NCI-H446 treated with DMSO at 0.1 percent for 48 hours (cell line): ENCODE data around the gene USP6NL.
A peak's percentile ranks its signal among the peaks of the same experiment; 100 is the strongest.
"Not testable (repeated sequence)": the region's sequence is repeated elsewhere in the genome, so short reads cannot be mapped to it uniquely, and the experiment has no call there.

Experiments used
- DNase-seq: peaks from one replicate; lab custom pipeline; 2025; lab: John Stamatoyannopoulos, UW

The USP6NL gene

DNA sequence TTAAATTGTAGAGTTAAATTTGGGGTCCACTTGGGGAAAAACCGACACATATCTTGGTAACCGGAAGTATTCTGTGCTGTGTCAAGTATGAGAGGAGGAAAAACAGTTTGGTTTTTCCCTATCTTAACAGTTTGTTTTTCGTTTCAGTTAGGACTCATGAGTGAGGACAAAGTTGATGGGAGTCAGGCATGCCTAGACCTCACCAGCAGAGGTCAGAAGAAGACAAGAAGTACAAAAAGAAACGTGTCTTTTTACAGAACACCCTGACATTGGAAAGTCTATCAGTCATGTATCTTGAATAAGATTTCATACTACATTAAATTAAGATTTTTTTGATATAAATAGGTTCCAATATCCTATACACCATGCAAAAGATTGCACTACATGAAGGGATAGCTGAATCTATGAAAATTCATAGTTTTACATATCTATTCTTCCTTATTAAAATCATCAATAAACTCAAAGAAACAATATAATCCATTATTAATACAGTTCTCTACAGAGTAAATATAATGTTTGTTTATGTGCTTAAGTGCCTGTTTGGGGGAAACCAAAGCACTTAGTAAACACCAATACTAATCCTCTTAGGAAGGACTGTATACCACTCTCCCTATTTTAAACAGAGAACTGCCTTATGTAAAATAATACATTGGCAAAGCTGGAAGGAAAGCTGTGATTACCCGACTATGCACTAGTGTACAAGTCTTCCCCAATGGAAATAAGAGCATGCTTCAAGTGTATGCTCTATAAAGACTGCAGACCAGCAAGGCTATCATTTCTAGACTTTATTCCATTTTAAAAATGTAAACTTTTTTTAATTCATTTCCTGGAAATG is 95.6 kb downstream of the USP6NL start:
- peak; percentile 27 for DNase-seq

GRCh38 chr10:11513727-11514126 is 97.7 kb downstream of the USP6NL start:
- no peak for DNase-seq

DNA sequence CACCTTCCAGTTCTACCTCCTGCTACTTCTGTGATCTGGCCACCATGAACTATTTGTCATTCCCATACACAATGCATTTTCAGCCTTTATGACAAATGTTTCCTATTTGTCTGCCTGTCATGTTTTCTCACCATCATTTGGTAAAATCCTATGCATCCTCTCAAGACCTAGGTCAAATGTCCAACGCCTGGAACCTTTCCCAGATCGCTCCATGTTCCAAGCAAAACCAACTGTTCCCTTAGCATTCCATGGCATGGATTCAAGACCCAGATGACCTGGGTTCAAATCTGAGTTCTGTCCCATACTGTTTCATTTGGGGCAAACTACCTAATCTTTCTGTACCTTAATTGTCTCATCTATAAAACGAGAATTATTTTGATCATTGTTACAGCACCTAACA is 98.9 kb downstream of the USP6NL start:
- no peak for DNase-seq

DNA sequence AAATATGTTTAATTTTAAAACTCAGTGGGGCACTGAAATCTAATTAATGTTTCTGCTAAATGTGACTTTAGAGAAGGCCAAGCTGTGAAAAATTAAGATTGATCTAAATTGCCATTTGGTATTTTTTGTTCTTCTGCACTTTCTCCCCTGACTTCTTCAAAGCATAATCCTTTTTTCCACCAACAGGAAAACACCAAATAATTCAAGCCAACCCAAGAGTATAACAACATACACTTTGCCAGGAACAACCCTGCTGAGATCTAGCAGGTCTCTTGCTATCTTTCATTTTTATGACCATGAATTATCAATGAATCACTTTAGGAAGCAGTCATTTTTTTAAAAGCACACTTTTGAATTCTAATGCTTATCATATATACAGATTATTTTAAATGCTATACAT is 100.1 kb downstream of the USP6NL start:
- peak; percentile 19 for DNase-seq

DNA sequence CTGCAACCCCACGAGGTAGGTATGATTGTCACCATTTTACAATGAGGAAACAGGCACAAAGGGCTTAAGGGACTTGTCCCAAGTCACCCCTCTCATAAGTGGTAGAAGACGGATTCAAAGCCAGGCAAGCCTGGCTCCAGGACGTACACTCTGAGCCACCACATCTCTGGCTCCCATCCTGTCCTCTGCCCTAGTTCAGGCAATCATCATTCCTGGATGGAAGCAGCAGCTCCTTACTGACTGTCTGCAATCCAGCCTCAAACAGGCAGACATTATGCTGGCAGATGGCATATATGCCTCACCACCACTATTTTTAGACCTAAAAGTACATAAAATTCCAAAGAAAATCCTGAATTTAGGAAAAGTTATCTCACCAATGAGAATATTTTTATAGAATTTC is 100.7 kb downstream of the USP6NL start:
- peak; percentile 54 for DNase-seq

DNA sequence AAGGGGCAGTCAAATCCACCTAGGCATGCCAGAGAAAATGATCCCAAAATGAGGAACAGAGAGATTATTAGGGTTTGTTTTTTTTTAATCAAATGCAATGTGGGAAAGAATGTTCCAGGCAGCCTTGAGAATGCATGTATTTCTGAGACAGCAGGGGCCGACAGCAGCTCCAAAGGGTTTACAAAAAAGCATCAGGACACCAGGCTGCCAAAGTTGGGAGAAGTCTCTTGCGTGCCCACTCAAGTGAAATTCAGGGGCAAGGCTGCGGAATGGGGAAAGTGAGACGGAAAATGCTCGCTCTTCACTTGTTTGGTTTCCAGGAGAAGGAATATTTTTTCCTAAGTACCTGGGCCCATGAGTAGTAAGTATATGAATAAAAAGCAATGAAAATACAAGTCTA is 101.2 kb downstream of the USP6NL start:
- no peak for DNase-seq

DNA sequence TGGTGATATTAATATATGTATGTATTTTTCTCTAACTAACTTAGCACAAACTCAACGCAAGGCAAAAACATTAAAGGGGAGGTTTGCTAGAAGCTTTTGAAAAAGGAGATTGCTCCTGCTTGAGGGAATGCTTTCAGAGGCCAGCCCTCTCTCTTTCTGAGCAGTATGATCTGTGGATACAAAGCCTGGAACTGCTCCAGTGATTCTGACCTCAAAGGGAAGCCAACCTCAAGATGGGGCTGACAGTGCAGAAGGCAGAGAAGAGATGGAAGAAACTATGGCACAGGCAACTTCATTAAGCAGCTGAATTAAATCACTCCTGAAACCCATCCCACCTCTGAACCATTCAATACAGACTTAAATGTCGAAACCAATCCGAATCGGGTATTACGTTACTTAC is 102.4 kb downstream of the USP6NL start:
- no peak for DNase-seq

DNA sequence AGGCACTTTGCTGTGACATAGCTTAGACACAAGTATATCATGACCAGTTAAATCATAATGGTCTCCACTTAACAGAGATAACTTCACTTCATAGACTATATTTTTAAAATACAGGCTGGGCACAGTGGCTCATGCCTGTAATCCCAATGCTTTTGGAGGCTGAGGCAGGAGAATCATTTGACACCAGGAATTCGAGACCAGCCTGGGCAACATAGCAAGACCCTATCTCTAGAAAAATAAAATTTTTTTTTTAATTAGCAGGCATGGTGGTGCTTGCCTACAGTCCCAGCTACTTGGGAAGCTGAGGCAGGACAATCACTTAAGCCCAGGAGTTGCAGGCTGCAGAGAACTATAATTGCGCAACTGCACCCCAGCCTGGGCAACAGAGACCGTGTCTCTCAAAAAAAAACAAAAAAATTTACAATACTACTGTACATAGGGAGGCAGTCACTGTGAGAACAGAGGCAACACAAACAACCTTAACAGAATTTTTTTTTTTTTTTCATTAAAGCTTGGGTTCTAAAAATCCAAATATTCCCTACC is 105.1 kb downstream of the USP6NL start:
- no peak for DNase-seq

- DNase-seq = no peak
Measured at GRCh38 chr10:11505639-11506038, 105.8 kb downstream of the USP6NL start.

GRCh38 chr10:11504566-11505285 is 106.7 kb downstream of the USP6NL start:
- DNase-seq = no peak

GRCh38 chr10:11501600-11501999 is 109.8 kb downstream of the USP6NL start:
- no peak for DNase-seq

GRCh38 chr10:11499425-11500071 is 111.9 kb downstream of the USP6NL start:
- no peak for DNase-seq

- no peak for DNase-seq
Measured at GRCh38 chr10:11498399-11498798, 113.1 kb downstream of the USP6NL start.

DNA sequence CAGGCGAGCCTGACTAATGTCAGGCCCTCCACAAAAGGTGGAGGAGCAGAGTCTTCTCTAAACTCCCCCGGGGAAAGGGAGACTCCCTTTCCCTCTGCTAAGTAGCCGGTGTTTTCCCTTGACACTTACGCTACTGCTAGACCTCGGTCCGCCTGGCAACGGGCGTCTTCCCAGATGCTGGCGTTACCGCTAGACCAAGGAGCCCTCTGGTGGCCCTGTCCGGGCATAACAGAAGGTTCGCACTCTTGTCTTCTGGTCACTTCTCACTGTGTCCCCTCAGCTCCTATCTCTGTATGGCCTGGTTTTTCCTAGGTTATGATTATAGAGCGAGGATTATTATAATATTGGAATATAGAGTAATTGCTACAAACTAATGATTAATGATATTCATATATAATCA is 116.5 kb downstream of the USP6NL start:
- not testable (repeated sequence) for DNase-seq

GRCh38 chr10:11493646-11494045 is 117.8 kb downstream of the USP6NL start:
- DNase-seq = no peak

- no peak for DNase-seq
Measured at GRCh38 chr10:11491087-11491486, 120.4 kb downstream of the USP6NL start.

DNA sequence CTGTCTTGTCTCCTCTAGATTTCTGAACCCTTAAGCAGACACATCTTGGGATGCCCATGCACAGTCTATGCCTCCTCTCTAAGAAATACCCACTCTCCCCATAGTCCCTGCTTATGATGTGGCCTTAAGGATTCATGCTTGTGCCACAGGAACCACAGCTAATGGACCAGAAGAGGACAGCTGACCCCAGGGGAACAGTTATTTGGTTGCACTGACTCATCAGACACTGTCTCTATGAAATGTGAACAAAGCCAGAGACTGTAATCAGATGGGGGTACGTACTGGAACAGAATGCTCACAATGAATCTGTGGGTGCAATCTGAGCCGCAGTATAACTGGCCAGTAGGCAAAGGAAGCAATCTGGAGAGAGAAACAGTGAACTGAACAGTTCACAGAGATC is 121.9 kb downstream of the USP6NL start:
- no peak for DNase-seq

GRCh38 chr10:11488126-11488525 is 123.3 kb downstream of the USP6NL start:
- no peak for DNase-seq

DNA sequence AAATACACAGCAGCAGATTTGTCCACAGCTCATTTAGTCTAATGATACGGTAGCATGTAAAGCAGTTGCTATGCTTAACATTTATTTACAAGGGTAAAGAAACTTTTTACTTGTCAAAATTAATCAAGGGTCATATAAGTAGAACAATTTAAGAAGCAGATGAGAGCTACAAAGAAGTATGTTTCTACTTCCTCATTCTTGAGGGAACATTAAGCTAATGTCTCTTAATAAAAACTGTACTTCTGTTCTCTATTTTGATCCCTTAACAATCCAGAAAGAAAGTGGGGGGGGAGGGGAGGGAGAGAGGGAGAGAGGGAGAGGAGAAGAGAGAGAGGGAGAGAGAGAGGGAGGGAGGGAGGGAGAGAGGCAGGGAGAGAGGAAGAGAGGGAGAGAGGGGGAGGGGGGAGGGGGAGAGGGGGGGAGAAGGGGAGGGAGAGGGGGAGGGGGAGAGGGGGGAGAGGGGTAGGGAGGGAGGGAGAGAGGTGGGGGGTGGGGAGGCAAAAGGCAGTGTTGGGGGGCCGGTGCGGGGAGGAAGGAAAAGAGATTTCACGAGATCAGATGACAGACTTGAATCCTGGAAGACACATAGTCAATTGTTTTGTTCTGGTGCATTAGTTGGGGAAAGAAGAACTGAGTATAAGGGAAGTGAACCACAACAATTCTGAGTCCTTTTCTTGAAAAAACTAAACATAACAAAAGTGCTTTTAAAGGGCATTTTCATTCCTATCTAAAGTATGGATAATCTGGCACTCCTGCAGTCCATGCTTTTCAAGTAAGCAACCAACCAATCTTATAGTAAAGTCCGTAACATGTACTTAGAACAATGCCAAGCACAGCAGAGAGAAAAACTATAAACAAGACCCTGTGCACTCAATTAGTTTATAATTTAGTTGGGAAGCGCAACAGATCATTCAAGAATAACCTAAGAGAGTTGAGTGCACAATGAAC is 128.0 kb downstream of the USP6NL start:
- no peak for DNase-seq

DNA sequence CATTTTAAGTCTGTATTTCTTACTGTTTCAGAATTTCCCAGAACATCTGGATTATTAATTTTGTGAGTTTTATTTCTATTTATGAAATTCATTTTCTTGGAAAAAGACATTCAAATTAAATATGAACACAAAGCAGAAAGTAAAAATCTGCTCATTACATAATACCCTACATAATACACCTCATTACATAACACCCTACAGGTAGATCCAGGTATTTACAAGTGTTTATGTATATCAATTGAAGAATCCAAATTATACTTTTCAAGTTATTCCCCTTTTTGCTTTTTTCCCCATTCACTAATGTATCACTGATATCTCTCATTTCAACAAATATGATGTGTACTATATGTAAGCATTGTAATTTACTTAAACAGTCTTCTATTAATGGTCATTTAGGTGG is 129.1 kb downstream of the USP6NL start:
- DNase-seq = no peak

DNA sequence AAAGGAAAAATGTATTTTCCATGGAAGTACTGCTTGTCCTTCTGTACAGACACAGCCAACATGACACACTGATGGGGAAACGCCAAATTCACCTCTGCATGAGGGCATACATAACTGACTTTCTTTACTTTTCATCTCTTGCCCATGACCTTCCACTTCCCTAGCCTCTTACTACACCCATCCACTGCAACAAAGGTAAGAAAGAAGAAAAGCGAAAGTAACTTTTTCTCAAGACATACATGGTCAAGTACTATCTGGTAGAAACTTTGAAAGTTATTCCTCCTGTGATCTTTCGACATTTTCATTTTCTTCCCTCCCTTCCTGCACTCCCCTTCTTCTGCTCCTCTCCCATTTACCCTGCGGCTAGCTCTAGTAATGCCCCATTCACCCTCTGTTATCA is 130.8 kb downstream of the USP6NL start:
- DNase-seq = no peak

DNA sequence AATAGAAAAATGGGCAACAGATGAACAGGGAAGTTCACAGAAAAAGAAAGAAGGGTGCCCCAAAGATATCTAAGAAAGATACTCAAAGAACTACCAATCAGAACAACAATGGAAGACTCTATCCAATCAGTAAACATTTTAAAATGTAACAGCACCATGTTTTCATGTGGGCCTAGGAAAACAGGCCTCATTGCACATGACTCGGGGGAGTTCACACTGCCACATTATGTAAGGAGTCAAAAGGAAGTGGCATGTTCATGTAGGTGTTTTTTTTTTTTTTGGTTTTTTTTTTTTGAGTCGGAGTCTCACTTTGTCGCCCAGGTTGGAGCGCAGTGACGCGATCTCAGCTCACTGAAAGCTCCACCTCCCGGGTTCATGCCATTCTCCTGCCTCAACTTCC is 132.2 kb downstream of the USP6NL start:
- DNase-seq = no peak
